OCI-LY3 (cell line): Measurements from ENCODE around the gene SNX27.
"Not testable (repeated sequence)": the region's sequence is repeated elsewhere in the genome, so short reads cannot be mapped to it uniquely, and the experiment has no call there.

Experiments used
- H2AFZ ChIP-seq: fragments of 200-600, 300-600 bp; shearing (Covaris generic); 2 replicates; pipeline ENCODE4 v1.6.0; 2014; ENCODE audit warnings: antibody characterized with exemption, low read depth, low read length
- H3K27ac ChIP-seq: fragments of 200-600, 300-600 bp; sonication (generic); 2 replicates; pipeline ENCODE4 v1.5.1; 2014; ENCODE audit warnings: mild to moderate bottlenecking, low read length, moderate library complexity, mixed read lengths
- H3K27me3 ChIP-seq: fragments of 200-600, 300-600 bp; sonication (generic); 2 replicates; pipeline ENCODE4 v1.6.1; 2014; ENCODE audit warnings: low read depth, low read length, mixed read lengths
- H3K36me3 ChIP-seq: fragments of 200-600, 300-600 bp; sonication (generic); replicated peaks from 2 replicates; pipeline ENCODE3; 2014; ENCODE audit warnings: low read depth, low read length, mixed read lengths
- H3K4me1 ChIP-seq: fragments of 300-600, 200-600 bp; sonication (generic); 2 replicates; pipeline ENCODE4 v1.6.1; 2014; ENCODE audit warnings: low read length, mixed read lengths
- H3K4me2 ChIP-seq: fragments of 200-600, 300-600 bp; sonication (generic); 2 replicates; pipeline ENCODE4 v1.6.1; 2014; ENCODE audit warnings: low read length, mixed read lengths
- H3K4me3 ChIP-seq: fragments of 300-600, 200-600 bp; sonication (generic); 2 replicates; pipeline ENCODE4 v1.5.1; 2014; ENCODE audit warnings: antibody characterized with exemption, mild to moderate bottlenecking, low read length, moderate library complexity
- H3K79me2 ChIP-seq: fragments of 300-600, 200-600 bp; shearing (Covaris generic); 2 replicates; pipeline ENCODE4 v1.6.1; 2014; ENCODE audit warnings: mild to moderate bottlenecking, low read length, mixed read lengths
- H3K9ac ChIP-seq: fragments of 300-600, 200-600 bp; shearing (Covaris generic); 2 replicates; pipeline ENCODE4 v1.6.0; 2014; ENCODE audit warnings: mild to moderate bottlenecking, low read length, moderate library complexity
- H3K9me3 ChIP-seq: fragments of 200-600, 300-600 bp; shearing (Covaris generic); 2 replicates; pipeline ENCODE4 v1.6.1; 2014; ENCODE audit warnings: low read length, mixed read lengths; ENCODE audit not compliant: insufficient read depth
- H4K20me1 ChIP-seq: fragments of 200-600, 300-600 bp; sonication (generic); 2 replicates; pipeline ENCODE4 v1.6.1; 2016; ENCODE audit warnings: low read length, mixed read lengths; ENCODE audit not compliant: insufficient read depth
- CTCF ChIP-seq: fragments of 200-600, 300-600 bp; sonication (generic); IDR thresholded peaks from 2 replicates; pipeline ENCODE4 v1.5.1; 2014; ENCODE audit warnings: antibody characterized with exemption, low read length, low read depth
- EZH2phosphoT487 ChIP-seq: fragments of 200-600 bp; shearing (Covaris generic); IDR thresholded peaks from 2 replicates; pipeline ENCODE4 v1.6.1; 2018; ENCODE audit warnings: antibody characterized with exemption, mixed run types, low read depth

The SNX27 gene

GRCh38 chr1:151638812-151639211 is 27.0 kb downstream of the SNX27 start:
- TF ChIP-seq EZH2phosphoT487: no peak
- no peak for TF ChIP-seq CTCF
- Histone ChIP-seq H3K9ac (no peak overlapping the region), H3K4me2 (no peak overlapping the region), H3K9me3 (no peaks in the 10 kb centered on the region), H3K79me2 (peaks cover 14% of the 10 kb centered on the region), H3K27ac (no peak overlapping the region), H3K36me3 (peaks cover 8% of the 10 kb centered on the region), H2AFZ (no peak overlapping the region), H3K4me1 (peaks cover 21% of the 10 kb centered on the region), H3K4me3 (no peak overlapping the region), H3K27me3 (no peaks in the 10 kb centered on the region), H4K20me1 (peaks cover 13% of the 10 kb centered on the region)

- peaks cover 21% of the 10 kb centered on the region for H3K4me1 ChIP-seq
- no peak overlapping the region for H3K4me2 ChIP-seq
- peaks cover 14% of the 10 kb centered on the region for H3K79me2 ChIP-seq
- H3K9me3 ChIP-seq: no peaks in the 10 kb centered on the region
- H3K4me3 ChIP-seq: no peak overlapping the region
- H3K9ac ChIP-seq: no peak overlapping the region
- H3K27ac ChIP-seq: no peak overlapping the region
- peaks cover 9% of the 10 kb centered on the region for H4K20me1 ChIP-seq
- TF ChIP-seq CTCF (no peak), EZH2phosphoT487 (no peak)
- peaks cover 10% of the 10 kb centered on the region for H3K36me3 ChIP-seq
- no peaks in the 10 kb centered on the region for H3K27me3 ChIP-seq
- H2AFZ ChIP-seq: no peak overlapping the region
Observed at GRCh38 chr1:151639466-151639865, 27.6 kb downstream of the SNX27 start.

- Histone ChIP-seq H3K79me2 (peaks cover 10% of the 10 kb centered on the region), H3K4me1 (peaks cover 7% of the 10 kb centered on the region), H3K27ac (no peak overlapping the region), H3K9ac (no peak overlapping the region), H4K20me1 (no peaks in the 10 kb centered on the region), H2AFZ (no peak overlapping the region), H3K36me3 (peaks cover 14% of the 10 kb centered on the region), H3K9me3 (no peaks in the 10 kb centered on the region), H3K27me3 (no peaks in the 10 kb centered on the region), H3K4me3 (no peak overlapping the region), H3K4me2 (no peak overlapping the region)
- no peak for TF ChIP-seq CTCF
- no peak for TF ChIP-seq EZH2phosphoT487
Observed at GRCh38 chr1:151641229-151641628, 29.4 kb downstream of the SNX27 start.

GRCh38 chr1:151643085-151643484 is 31.2 kb downstream of the SNX27 start:
- H4K20me1 ChIP-seq, H3K9ac ChIP-seq, H3K4me2 ChIP-seq, H3K27ac ChIP-seq, H2AFZ ChIP-seq, H3K4me1 ChIP-seq, H3K4me3 ChIP-seq, H3K27me3 ChIP-seq, H3K79me2 ChIP-seq, H3K9me3 ChIP-seq: not testable (repeated sequence)
- peaks cover 14% of the 10 kb centered on the region for H3K36me3 ChIP-seq

GRCh38 chr1:151644001-151644400 is 32.2 kb downstream of the SNX27 start:
- TF ChIP-seq EZH2phosphoT487: no peak
- TF ChIP-seq CTCF: no peak
- Histone ChIP-seq H3K36me3 (peaks cover 14% of the 10 kb centered on the region), H3K79me2 (peaks cover 5% of the 10 kb centered on the region; the same call in 1 of the 2 replicates)

More at GRCh38 chr1:151644001-151644400, 32.2 kb downstream of the SNX27 start:
- Histone ChIP-seq H3K27ac (no peak overlapping the region), H3K4me2 (no peak overlapping the region), H2AFZ (no peak overlapping the region), H3K9me3 (no peaks in the 10 kb centered on the region), H3K27me3 (no peaks in the 10 kb centered on the region), H3K4me1 (peaks cover 3% of the 10 kb centered on the region; the same call in 1 of the 2 replicates), H3K4me3 (no peak overlapping the region), H3K9ac (no peak overlapping the region), H4K20me1 (no peaks in the 10 kb centered on the region)
